D341Med (cell line): ENCODE data around the gene NPIPA5.
"Not testable (repeated sequence)": the region's sequence is repeated elsewhere in the genome, so short reads cannot be mapped to it uniquely, and the experiment has no call there.

Source experiments
- DNase-seq: peaks from one replicate; pipeline ENCODE4 v3.0.0; 2012; ENCODE audit warnings: low spot score

NPIPA5 gene

GRCh38 chr16:15378194-15378593, at the start of gene NPIPA5:
Gene NPIPA5, minus strand, starts transcription at chr16:15378294. Its CDS starts 0 bp downstream, at chr16:15378294.
- DNase-seq: not testable (repeated sequence)

- peak; percentile 88 for DNase-seq
Measured at GRCh38 chr16:15427648-15428239, 49.6 kb upstream of the NPIPA5 start.

GRCh38 chr16:15426796-15427195, 48.7 kb upstream of the NPIPA5 start:
- DNase-seq: no peak

- no peak for DNase-seq
Measured at GRCh38 chr16:15425861-15426260, 47.8 kb upstream of the NPIPA5 start.

- no peak for DNase-seq
Measured at GRCh38 chr16:15422222-15422621, 44.1 kb upstream of the NPIPA5 start.

GRCh38 chr16:15421696-15422095, 43.6 kb upstream of the NPIPA5 start:
- not testable (repeated sequence) for DNase-seq

- DNase-seq: no peak
Measured at GRCh38 chr16:15418206-15418605, 40.1 kb upstream of the NPIPA5 start.

- no peak for DNase-seq
Measured at GRCh38 chr16:15417197-15417596, 39.1 kb upstream of the NPIPA5 start.

GRCh38 chr16:15415511-15415985, 37.5 kb upstream of the NPIPA5 start:
- no peak for DNase-seq

GRCh38 chr16:15409476-15409875, 31.4 kb upstream of the NPIPA5 start:
- DNase-seq: not testable (repeated sequence)

GRCh38 chr16:15407756-15408155, 29.7 kb upstream of the NPIPA5 start:
- not testable (repeated sequence) for DNase-seq

- DNase-seq: no peak
Measured at GRCh38 chr16:15404792-15405191, 26.7 kb upstream of the NPIPA5 start.

- not testable (repeated sequence) for DNase-seq
Measured at GRCh38 chr16:15404091-15404490, 26.0 kb upstream of the NPIPA5 start.

GRCh38 chr16:15403392-15403995, 25.4 kb upstream of the NPIPA5 start:
- no peak for DNase-seq

GRCh38 chr16:15401972-15402371, 23.9 kb upstream of the NPIPA5 start:
- no peak for DNase-seq

GRCh38 chr16:15400314-15400713, 22.2 kb upstream of the NPIPA5 start:
- DNase-seq: not testable (repeated sequence)

GRCh38 chr16:15399317-15399716, 21.2 kb upstream of the NPIPA5 start:
- no peak for DNase-seq

- DNase-seq: no peak
Measured at GRCh38 chr16:15398618-15399316, 20.7 kb upstream of the NPIPA5 start.

GRCh38 chr16:15396948-15397594, 19.0 kb upstream of the NPIPA5 start:
- no peak for DNase-seq

GRCh38 chr16:15396509-15396829, 18.4 kb upstream of the NPIPA5 start:
- not testable (repeated sequence) for DNase-seq

GRCh38 chr16:15395631-15396508, 17.8 kb upstream of the NPIPA5 start, which contains the start of gene MPV17L:
Gene MPV17L, plus strand, starts transcription at chr16:15395754. Its CDS starts 144 bp downstream, at chr16:15395898.
- peak; percentile 81 for DNase-seq

- not testable (repeated sequence) for DNase-seq
Measured at GRCh38 chr16:15393025-15393424, 14.9 kb upstream of the NPIPA5 start.
